ENCODE results near the gene MDM4.

Gene MDM4

DNA sequence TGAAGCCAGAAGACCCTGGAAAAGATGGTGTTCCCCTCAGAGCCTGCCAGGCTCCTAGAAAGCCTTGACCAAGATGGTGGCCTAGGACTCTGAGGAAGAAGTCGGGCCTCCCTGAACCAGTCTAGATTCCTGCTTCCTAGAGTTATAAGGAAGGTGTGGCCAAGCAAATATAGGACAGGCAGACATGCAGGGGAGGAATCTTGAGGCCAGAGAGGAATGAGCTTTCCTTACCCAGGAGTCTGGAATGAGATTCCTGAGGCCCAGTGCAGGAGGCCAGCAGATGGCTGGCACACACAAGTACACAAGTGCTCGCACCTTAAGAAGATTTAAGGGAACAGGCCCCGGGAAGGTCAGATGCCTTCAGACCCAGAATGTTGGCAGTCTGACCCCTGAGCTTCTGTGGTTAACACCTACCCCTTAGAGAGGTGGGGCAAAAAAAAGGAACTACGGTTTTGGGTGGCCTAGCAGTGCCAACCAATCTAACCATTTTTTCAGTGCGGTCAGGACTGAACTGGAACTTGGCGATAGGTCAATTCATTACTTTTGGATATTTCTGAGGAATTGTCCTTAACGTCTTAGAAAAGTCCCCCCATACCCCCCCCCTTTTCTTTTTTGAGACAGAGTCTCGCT is 73.3 kb downstream of the MDM4 start:
- in situ Hi-C loops (cut with HindIII; ENCODE audit: low pct_ligation_motif_present, low pct_unique_long_range_greater_than_20kb, low sequenced_read_pairs): no loop called here
- no peak for DNase-seq

DNA sequence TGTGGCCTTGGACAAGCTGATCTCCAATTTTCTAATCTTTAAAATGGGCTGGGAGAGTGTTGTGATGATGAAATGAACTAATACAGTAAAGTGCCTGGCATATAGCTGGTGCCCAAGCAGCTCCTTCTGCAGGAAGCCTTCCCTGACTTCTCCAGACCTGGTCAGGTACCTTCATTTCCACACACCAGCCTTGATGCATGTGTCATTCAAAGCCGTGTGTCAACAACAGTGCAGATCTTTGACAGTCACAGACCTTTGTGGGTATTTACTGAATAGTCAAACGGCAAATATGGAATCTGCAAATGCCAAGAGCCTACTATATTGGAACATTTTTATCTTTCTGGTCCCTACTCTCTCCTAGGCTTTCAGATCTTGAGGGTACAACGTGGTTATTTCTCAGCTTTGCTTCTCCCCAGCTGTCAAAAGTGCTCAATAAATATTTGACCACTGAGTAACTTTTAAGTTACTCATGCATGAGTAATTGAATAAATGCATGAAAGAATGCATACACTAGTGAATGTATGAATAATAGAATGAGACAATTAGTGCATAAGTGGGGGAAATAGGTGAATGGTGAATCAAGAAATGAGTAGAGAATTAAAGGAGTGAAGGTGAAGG is 75.4 kb downstream of the MDM4 start:
- DNase-seq: no peak
- in situ Hi-C loops (cut with HindIII; ENCODE audit: low pct_ligation_motif_present, low pct_unique_long_range_greater_than_20kb, low sequenced_read_pairs): no loop called here

DNA sequence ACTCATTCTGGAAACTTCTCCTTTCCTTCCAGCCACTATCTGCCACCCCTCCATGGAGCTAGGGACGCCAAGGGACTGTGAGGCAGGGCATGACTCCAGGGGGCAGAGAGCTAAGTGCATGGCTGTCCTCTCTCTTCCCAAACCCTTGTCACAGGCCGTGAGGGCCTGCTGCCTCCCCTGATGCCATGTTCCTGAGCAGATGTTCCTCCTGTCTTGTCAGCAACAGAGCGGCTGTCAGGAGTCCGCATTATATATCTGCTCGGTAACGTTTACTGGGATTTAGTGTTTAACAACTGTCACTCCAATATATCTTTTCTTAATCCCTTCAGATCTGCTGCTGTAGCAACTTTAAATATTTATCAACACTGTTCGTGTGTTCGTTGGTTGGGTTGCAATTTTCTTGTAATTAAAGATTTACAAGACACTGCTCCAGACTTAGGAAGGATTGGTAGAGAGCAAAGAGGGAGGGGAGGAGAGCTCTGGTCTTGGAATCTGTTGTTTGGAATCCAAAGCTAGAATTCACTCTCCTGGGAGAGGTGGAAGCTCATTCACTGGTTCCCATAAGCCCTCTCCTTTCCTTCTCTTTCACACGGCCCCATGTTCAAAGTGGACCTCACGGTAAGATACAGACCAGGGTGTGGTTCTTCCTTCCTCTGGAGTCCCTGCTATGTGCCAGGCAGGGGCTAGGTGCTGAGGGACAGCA is 76.2 kb downstream of the MDM4 start:
- no peak for DNase-seq
- in situ Hi-C loops (cut with HindIII; ENCODE audit: low pct_ligation_motif_present, low pct_unique_long_range_greater_than_20kb, low sequenced_read_pairs): no loop called here

- in situ Hi-C loops (cut with HindIII; ENCODE audit: low pct_ligation_motif_present, low pct_unique_long_range_greater_than_20kb, low sequenced_read_pairs): no loop called here
- no peak for DNase-seq
These were observed 82.2 kb downstream of the MDM4 start for GRCh38 chr1:204598319-204598969.

DNA sequence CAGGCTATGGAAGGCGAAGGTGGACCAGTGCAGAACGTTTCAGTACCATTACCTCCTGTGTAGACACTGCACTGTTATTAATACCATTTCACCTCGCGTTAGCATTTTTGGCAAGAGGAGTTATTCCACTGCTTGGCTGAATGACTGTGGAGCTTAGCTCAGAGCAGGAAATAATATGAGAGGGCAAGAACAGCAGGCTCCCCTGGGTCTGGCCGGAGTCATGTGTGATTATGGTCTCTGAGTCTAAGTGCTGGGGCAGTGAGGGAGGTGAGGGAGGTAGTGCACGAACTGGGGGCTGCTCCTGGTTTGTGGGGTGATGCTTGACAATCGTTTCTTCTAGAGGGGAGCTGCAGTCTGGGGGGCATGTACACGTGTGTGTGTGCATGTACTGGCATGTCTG is 82.9 kb downstream of the MDM4 start:
- in situ Hi-C loops (cut with HindIII; ENCODE audit: low pct_ligation_motif_present, low pct_unique_long_range_greater_than_20kb, low sequenced_read_pairs): no loop called here

DNA sequence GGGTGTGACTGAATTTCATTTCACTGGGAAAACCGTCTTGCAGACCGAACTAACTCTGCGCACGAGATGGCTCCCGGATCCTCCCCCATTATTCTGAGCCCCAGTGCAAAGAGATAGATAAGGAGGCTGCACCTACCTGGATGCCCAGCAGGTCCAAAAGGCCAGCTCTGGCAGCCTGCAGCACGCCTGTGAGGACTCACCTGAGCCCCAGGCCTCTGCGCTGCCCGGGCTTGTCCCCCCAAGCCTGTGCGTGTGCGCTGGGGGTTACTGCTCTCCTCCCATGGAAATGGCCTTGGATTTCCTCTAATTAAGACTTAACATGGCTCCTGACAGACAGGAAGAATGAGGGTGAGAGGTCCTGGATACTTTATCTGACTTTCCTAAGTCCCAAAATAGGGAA is 83.4 kb downstream of the MDM4 start:
- in situ Hi-C loops (cut with HindIII; ENCODE audit: low pct_ligation_motif_present, low pct_unique_long_range_greater_than_20kb, low sequenced_read_pairs): no loop called here
- DNase-seq: no peak

More for the DNA sequence above, 82.9 kb downstream of the MDM4 start:
- no peak for DNase-seq

GRCh38 chr1:204600203-204600602 is 84.0 kb downstream of the MDM4 start:
- no peak for DNase-seq
- in situ Hi-C loops (cut with HindIII; ENCODE audit: low pct_ligation_motif_present, low pct_unique_long_range_greater_than_20kb, low sequenced_read_pairs): no loop called here

DNA sequence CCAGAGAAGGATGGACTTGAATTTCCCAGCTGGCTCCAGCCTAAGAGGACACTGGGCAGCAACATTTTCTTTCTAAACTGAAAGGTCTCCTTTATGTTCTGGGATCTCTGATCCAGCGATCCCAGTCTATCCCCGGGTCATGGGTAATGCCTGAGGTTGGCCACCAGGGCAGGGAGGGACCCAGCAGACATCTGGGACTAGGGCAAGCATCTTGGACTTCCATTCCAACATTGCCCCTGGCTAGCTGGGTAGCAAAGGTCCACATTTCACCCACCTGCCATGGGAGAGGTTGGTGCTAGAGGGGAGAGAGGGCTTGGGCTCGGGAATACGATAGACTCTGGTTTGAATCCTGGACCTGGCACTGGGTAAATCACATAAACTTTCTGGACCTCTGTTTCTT is 84.8 kb downstream of the MDM4 start:
- in situ Hi-C loops (cut with HindIII; ENCODE audit: low pct_ligation_motif_present, low pct_unique_long_range_greater_than_20kb, low sequenced_read_pairs): no loop called here
- DNase-seq: no peak

- DNase-seq: no peak
- in situ Hi-C loops (cut with HindIII; ENCODE audit: low pct_ligation_motif_present, low pct_unique_long_range_greater_than_20kb, low sequenced_read_pairs): no loop called here
These were observed 85.9 kb downstream of the MDM4 start for GRCh38 chr1:204602111-204602579.

- in situ Hi-C loops (cut with HindIII; ENCODE audit: low pct_ligation_motif_present, low pct_unique_long_range_greater_than_20kb, low sequenced_read_pairs): no loop called here
- DNase-seq: no peak
These were observed 86.8 kb downstream of the MDM4 start for GRCh38 chr1:204602871-204603542.

DNA sequence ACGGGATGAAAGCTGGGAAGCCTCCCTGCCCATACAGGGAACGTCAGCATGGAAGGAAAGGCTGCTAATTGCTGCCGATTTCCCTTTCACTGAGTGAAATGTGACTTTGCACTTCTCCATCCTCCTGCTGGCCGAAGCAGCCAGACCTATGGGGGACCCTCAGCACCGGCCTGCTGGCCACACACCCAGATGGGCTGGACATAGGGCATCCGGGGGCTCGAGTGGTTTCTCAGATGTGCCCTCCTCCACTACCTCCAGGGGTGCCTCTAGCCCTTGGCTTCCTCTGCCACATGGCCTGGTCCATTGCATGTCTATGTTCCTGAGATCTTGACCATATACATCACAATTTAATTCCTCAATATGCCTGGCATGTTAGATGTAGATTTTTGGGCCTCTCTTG is 89.6 kb downstream of the MDM4 start:
- in situ Hi-C loops (cut with HindIII; ENCODE audit: low pct_ligation_motif_present, low pct_unique_long_range_greater_than_20kb, low sequenced_read_pairs): no loop called here

More for the DNA sequence above, 89.6 kb downstream of the MDM4 start:
- no peak for DNase-seq

Measured in ACHN (cell line).